Right lobe of liver (tissue), 4 donors: ENCODE measurements around the gene LTA.
A peak's percentile ranks its signal among the peaks of the same experiment; 100 is the strongest.

Experiments
- POLR2A ChIP-seq: fragments of 450-650 bp; IDR thresholded peaks from one replicate; pipeline ENCODE4 v1.6.1; 2017; ENCODE audit warnings: antibody characterized with exemption, mild to moderate bottlenecking
- TF ChIP-seq, protein P1 (sequence below), 4 donors: fragments of 200-600 bp in 3 of 4; fragments of 450-650 bp in 1 of 4; IDR thresholded peaks; one replicate each; pipeline versions ENCODE4 v1.5.1 to v1.8.0; 2016 to 2022; ENCODE audit warnings: antibody characterized with exemption in 4 of 4, mild to moderate bottlenecking in 2 of 4
- donor health status: DM: no; HTN: no; CAD: no.
- donor health status: DM: no; HTN: no; CAD: no.
- donor health status: DM: no; HTN: yes; CAD: no.

DNA sequence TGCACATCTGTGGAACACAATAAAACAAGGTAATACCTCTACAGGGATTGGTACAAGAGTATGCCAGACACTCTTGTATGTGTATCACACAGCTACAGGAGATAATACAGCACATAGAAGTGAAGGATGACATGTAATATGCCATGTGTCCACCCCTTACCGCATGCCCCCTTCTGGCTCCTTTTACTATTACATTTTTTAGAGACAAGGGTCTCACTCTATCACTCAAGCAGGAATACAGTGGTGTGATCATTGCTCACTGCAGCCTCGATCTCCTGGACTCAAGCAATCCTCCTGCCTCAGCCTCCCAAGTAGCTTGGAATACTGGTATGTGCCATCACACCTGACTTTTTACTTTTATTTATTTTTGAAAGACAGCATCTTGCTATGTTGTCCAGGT, 24.9 kb downstream of the LTA start:
- TF ChIP-seq, protein P1, sequence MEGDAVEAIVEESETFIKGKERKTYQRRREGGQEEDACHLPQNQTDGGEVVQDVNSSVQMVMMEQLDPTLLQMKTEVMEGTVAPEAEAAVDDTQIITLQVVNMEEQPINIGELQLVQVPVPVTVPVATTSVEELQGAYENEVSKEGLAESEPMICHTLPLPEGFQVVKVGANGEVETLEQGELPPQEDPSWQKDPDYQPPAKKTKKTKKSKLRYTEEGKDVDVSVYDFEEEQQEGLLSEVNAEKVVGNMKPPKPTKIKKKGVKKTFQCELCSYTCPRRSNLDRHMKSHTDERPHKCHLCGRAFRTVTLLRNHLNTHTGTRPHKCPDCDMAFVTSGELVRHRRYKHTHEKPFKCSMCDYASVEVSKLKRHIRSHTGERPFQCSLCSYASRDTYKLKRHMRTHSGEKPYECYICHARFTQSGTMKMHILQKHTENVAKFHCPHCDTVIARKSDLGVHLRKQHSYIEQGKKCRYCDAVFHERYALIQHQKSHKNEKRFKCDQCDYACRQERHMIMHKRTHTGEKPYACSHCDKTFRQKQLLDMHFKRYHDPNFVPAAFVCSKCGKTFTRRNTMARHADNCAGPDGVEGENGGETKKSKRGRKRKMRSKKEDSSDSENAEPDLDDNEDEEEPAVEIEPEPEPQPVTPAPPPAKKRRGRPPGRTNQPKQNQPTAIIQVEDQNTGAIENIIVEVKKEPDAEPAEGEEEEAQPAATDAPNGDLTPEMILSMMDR (IDR thresholded peaks at IDR 0.05): peak; percentile 32 to 42 (median 34)
- no peak for TF ChIP-seq POLR2A
